Mesothelial cell of epicardium (in vitro differentiated cells): Measurements from ENCODE around the gene FAM120B. TPM values are rescaled to one million over a fixed set of nuclear protein-coding genes. Genes with fewer than 3 reads are reported as not detected.

Source experiments
- DNase-seq, 2 experiments: peaks; one replicate each; pipeline ENCODE4 v3.0.0; 2021; ENCODE audit warnings: low spot score in 2 of 2; ENCODE audit not compliant: unreplicated experiment in 2 of 2
- H3K27ac Mint-ChIP-seq: 2 replicates; pipeline ENCODE4 v1.8.0; 2021; ENCODE audit warnings: mixed read lengths
- H3K27me3 Mint-ChIP-seq: 2 replicates; pipeline ENCODE4 v1.8.0; 2021; ENCODE audit warnings: low read depth, mixed read lengths
- H3K36me3 Mint-ChIP-seq: 2 replicates; pipeline ENCODE4 v1.8.0; 2021; ENCODE audit warnings: mixed read lengths
- H3K4me1 Mint-ChIP-seq: 2 replicates; pipeline ENCODE4 v1.8.0; 2021; ENCODE audit warnings: mixed read lengths
- H3K4me3 Mint-ChIP-seq: 2 replicates; pipeline ENCODE4 v1.8.0; 2021; ENCODE audit warnings: mild to moderate bottlenecking, moderate library complexity, mixed read lengths
- H3K9me3 Mint-ChIP-seq: 2 replicates; pipeline ENCODE4 v1.8.0; 2021; ENCODE audit warnings: mixed read lengths
- CTCF ChIP-seq: fragments of 200-600 bp; sonication (generic); IDR thresholded peaks from one replicate; pipeline ENCODE4 v1.5.0; 2021; ENCODE audit warnings: antibody characterized with exemption; ENCODE audit not compliant: unreplicated experiment
- total RNA-seq: library from RNA; stranded (reverse); gene quantifications from 3 replicates; pipeline ENCODE4 v1.2.1, GENCODE V29; 2021

The FAM120B gene
- total RNA-seq, 1 donor from 2014 or later = 44.1 TPM

- TF ChIP-seq CTCF = no peak
- Mint-ChIP-seq H3K9me3 (no peaks in the 10 kb centered on the region), H3K27me3 (peaks cover 16% of the 10 kb centered on the region), H3K4me3 (no peak overlapping the region), H3K4me1 (peaks cover under 1% of the 10 kb centered on the region), H3K27ac (no peak overlapping the region), H3K36me3 (no peaks in the 10 kb centered on the region)
- DNase-seq = no peak
These were observed 26.4 kb upstream of the FAM120B start for GRCh38 chr6:170279977-170280688.

GRCh38 chr6:170280689-170281045 is 25.9 kb upstream of the FAM120B start:
- DNase-seq = no peak
- Mint-ChIP-seq H3K36me3 (no peaks in the 10 kb centered on the region), H3K4me3 (no peak overlapping the region), H3K27me3 (peaks cover 18% of the 10 kb centered on the region), H3K9me3 (no peaks in the 10 kb centered on the region), H3K4me1 (peaks cover 3% of the 10 kb centered on the region), H3K27ac (no peak overlapping the region)
- no peak for TF ChIP-seq CTCF

- Mint-ChIP-seq H3K4me1 (peaks cover 12% of the 10 kb centered on the region), H3K27ac (no peak overlapping the region), H3K9me3 (no peaks in the 10 kb centered on the region), H3K4me3 (no peak overlapping the region), H3K27me3 (peaks cover 23% of the 10 kb centered on the region), H3K36me3 (no peaks in the 10 kb centered on the region)
- no peak for DNase-seq
- no peak for TF ChIP-seq CTCF
These were observed 24.9 kb upstream of the FAM120B start for GRCh38 chr6:170281331-170282292.

GRCh38 chr6:170282512-170283158 is 23.9 kb upstream of the FAM120B start:
- DNase-seq = no peak
- TF ChIP-seq CTCF = no peak
- no peaks in the 10 kb centered on the region for H3K9me3 Mint-ChIP-seq
- peaks cover 34% of the 10 kb centered on the region for H3K27me3 Mint-ChIP-seq
- no peak overlapping the region for H3K27ac Mint-ChIP-seq
- H3K36me3 Mint-ChIP-seq = no peaks in the 10 kb centered on the region
- no peak overlapping the region for H3K4me3 Mint-ChIP-seq
- H3K4me1 Mint-ChIP-seq = peaks cover 19% of the 10 kb centered on the region

- no peak for DNase-seq
- Mint-ChIP-seq H3K36me3 (no peaks in the 10 kb centered on the region), H3K4me1 (peaks cover 22% of the 10 kb centered on the region), H3K4me3 (no peak overlapping the region), H3K27me3 (peaks cover 42% of the 10 kb centered on the region), H3K27ac (no peak overlapping the region), H3K9me3 (no peaks in the 10 kb centered on the region)
- TF ChIP-seq CTCF = no peak
These were observed 23.1 kb upstream of the FAM120B start for GRCh38 chr6:170283212-170284081.
